Right ventricle myocardium superior (tissue), 1 donor: ENCODE data around the gene TSPAN4. TPM values are rescaled to one million over a fixed set of nuclear protein-coding genes. Genes with fewer than 3 reads are reported as not detected.
A peak's percentile ranks its signal among the peaks of the same experiment; 100 is the strongest.

Source experiments
- ATAC-seq: fragments of 200-7000 bp; cut with Tn5 transposase; one replicate; pipeline ENCODE4 v1.9.1; 2020; ENCODE audit warnings: mild to moderate bottlenecking; ENCODE audit not compliant: poor library complexity
- DNase-seq: peaks from one replicate; pipeline ENCODE4 v3.0.0-alpha.2; 2020
- intact Hi-C: fragments of 100-400 bp; cut with DNase I; formaldehyde crosslinking; loops from one replicate; pipeline ENCODE4 v1.11.2; 2022
- total RNA-seq: library from RNA; stranded (reverse); fragmentation: NEBNext Ultra II Directional; extraction: Animal tissue kit (Norgen Biotek cat#: 25700); gene quantifications from one replicate; pipeline ENCODE4 v1.2.1, GENCODE V29; 2021
- donor health status: DM: no; HTN: yes; CAD: no; lungs with severe emphysema.

Gene TSPAN4
- total RNA-seq, 1 donor from 2014 or later: 40.5 TPM

- intact Hi-C loops: no loop called here
- no peak for DNase-seq
- no peak for ATAC-seq
These were observed 10.6 kb upstream of the TSPAN4 start for GRCh38 chr11:831961-832528.

DNA sequence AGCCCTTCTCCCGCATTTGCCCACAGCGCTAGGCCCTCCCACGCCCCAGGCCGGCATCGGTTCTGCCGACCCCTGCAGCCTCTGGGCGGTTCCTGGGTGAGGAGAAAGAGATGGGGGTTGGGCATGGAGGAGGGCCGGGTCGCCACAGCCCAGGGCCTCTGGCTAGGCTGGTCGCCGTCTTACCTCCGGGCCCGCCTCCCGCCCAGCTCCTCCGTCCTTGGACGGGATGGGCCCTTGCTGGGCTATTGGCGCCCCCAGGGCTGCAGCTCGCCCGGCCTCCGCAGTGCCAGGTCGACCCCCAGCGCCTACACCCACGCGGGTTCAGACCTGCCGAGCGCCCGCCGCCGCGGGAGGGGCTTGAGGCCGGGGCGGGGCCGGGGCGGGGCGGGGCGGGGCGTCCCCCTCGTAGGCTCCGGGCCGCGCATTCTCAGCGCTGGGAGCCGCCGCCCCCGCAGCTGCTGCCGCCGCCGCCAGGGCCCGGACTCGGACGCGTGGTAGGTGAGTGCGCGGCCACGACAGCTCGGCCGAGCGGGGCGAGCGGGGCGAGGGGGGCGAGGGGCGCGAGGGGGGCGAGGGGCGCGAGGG is 10.0 kb upstream of the TSPAN4 start, which contains the start of gene CD151:
TSS of gene CD151 (plus strand) at position 424 of the 585 bp plus-strand sequence. CDS start 3,118 bp downstream, outside the sequence.
- ATAC-seq (peak; percentile 38), DNase-seq (peak; percentile 62)
- intact Hi-C loops: no loop called here

DNA sequence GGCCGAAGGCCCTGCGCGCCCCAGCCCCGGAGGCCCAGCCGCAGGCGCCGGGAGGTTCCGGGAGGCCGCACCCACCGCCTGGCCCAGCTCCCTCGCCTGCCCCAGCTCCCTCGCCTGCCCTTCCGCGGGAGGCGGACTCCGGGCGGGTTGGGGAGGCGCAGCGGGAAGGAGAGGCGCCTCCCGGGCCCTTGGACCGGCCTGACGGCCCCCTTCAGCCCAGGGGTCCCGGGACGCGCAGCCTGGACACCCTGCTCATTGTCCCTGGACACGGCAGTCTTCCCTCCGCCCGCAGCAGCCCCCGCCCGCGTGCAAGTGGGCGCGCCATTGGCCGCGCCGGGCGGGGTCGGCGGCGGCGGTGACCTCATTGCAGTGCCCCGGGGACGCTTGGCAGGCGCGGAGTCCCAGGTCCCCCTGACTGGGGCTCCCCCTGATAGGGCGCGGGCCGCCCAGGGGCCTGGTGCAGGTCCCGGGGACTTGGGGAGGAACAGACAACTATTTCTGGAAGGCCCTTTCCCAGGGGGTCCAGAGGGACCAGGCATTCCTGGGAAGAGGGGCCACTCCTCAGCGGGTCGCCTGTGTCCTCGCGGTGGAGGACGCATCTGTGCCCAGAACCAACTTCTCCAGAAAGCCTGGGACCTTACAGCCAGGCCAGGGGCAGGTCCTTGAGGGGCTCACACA is 9.4 kb upstream of the TSPAN4 start:
- ATAC-seq: peak; percentile 11
- DNase-seq: peak; percentile 78
- intact Hi-C loops: no loop called here

DNA sequence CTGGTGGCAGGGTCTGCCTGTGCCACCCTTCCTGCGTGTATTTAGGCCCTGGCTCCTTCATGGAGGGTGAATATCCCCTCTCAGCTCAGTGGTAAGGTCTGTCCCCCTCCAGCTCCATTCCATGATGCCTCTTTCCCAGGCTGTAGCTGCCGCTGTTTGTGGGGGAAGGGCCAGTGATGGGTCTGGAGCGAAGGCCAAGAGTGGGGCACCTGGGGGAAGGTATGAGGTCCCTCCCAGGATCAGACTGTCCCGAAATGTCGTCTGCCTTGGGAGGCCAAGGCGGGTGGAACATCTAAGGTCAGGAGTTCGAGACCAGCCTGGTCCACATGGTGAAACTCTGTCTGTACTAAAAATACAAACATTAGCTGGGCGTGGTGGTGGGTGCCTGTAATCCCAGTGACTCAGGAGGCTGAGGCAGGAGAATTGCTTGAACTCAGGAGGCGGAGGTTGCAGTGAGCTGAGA is 8.8 kb upstream of the TSPAN4 start:
- DNase-seq (no peak), ATAC-seq (no peak)
- intact Hi-C loops: no loop called here

- DNase-seq (peak; percentile 87), ATAC-seq (peak; percentile 55)
- intact Hi-C loops: no loop called here
These were observed 8.0 kb upstream of the TSPAN4 start for GRCh38 chr11:834371-835316.

GRCh38 chr11:836274-836673 is 6.4 kb upstream of the TSPAN4 start:
- ATAC-seq (no peak), DNase-seq (no peak)
- intact Hi-C loops: no loop called here

- intact Hi-C loops: no loop called here
- ATAC-seq (no peak), DNase-seq (no peak)
These were observed 6.0 kb upstream of the TSPAN4 start for GRCh38 chr11:836700-837099.

DNA sequence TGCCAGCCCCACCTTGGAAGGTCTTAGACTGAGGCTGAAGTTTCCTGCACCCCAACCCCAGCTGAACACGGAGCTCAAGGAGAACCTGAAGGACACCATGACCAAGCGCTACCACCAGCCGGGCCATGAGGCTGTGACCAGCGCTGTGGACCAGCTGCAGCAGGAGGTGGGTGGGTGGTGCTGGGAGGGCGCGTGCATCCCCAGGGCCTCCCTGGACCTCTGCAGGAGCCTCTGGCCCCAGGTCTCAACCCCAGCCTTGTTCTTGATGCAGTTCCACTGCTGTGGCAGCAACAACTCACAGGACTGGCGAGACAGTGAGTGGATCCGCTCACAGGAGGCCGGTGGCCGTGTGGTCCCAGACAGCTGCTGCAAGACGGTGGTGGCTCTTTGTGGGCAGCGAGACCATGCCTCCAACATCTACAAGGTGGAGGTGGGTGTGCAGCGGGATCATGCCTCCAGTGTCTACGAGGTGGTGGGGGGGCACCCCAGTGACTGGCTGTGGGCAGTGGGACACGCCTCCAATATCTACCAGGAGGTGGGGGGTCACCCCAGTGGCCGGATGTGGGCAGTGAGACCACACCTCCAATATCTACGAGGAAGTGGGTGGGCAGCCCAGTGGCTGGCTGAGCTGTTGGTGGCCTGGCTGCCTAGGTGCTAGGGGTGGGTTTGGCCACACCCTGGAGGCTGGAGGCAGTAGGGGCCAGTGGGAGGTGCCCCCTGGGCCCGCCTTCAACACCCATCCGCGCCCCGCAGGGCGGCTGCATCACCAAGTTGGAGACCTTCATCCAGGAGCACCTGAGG is 5.3 kb upstream of the TSPAN4 start:
- ATAC-seq (no peak), DNase-seq (no peak)
- intact Hi-C loops: no loop called here

- ATAC-seq: no peak
- intact Hi-C loops: no loop called here
These were observed 4.7 kb upstream of the TSPAN4 start for GRCh38 chr11:837990-838307.

DNA sequence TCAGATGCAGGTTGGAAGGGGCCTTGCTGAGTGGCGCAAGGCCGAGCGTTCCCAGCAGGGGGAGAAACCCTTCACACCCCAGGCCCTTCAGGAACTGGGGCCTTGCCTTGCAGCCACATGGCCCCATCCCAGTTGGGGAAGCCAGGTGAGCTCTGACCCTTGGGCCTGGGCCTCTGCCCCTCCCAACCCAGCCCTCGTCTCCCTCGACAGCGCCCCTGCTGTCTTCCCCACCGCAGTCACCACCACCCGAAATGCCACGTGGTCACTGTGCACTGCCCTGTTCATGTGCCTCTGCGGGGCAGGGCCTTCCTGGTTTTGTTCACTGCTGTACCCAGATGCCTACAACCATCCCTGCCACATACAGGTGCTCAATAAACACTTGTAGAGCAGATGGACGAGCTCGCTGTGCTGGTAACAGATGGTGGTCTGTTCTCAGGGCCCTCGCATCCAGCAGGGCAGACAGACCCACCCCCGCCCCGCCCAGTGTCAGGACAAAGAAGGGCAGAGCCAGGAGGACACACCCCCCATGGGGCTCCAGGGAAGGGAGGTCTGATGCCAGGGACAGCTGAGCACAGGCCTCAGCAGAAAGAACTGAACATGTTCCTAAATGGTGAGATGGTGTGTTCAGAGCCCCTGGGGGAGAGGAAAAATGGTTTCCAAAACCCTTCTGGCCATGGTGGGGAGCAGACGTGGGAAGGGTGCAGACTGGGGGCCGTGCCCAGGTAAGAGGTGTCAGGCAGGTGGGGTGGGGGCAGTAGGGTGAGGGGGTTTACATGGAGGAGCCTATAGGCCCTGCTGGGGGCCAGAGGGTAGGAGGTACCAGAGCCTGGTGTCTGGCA is 4.0 kb upstream of the TSPAN4 start:
- no peak for ATAC-seq
- DNase-seq: no peak
- intact Hi-C loops: no loop called here

More at GRCh38 chr11:837990-838307, 4.7 kb upstream of the TSPAN4 start:
- no peak for DNase-seq

- DNase-seq: no peak
- intact Hi-C loops: no loop called here
These were observed 3.4 kb upstream of the TSPAN4 start for GRCh38 chr11:839280-839623.

GRCh38 chr11:839875-840617 is 2.6 kb upstream of the TSPAN4 start:
- DNase-seq: no peak
- intact Hi-C loops: no loop called here
- ATAC-seq: no peak

More at GRCh38 chr11:839280-839623, 3.4 kb upstream of the TSPAN4 start:
- no peak for ATAC-seq

DNA sequence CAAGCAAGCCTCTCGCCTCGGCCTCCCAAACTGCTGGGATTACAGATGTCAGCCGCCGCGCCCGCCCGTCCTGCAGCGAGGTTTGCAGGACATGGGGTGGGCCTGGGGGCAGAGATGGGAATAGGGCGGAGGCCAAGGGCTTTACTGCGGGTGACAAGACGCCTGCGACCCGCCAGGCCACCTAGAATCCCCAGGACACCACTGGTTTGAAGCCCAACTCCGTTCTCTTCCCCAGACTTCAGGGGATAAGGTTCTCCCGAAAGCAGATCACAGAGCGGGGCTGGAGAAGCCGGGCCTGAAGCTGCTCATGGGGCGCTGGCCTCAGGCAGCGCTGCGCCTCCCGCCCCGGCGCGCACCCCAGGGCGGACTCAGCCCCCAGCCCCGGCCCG is 677 bp upstream of the TSPAN4 start:
- ATAC-seq: peak; percentile 0
- intact Hi-C loops: no loop called here

DNA sequence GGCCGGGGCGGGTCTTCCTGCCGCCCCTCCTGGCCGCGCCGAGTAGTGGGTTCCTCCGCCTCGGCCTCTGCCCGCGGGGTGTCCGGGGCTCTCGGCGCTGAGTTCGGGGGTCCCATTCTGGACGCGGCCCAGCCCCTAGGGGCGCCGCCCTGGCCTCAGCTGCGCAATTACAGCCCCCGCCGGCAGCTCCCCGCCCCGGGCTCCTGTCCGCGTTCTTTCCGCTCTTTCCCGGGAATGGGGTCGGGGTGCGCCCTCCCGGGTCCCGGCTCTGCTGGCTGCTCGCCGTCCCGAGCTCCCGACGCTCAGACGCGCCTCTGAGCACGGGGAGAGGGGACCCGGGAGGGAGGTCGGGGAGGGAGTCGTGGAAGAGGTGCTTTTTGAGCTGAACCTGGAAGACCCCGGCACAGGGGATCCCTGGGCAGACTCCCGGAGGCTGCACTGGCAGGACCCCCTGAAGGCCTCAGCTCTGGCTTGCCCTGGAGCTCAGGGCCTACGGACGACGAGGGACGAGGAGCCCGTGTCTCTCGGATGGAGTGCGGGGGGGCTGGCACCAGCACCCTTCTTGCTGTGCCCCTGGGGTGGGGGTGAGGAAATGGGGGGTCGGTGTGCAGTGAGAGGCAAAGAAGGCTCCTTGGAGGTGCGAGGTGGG is 558 bp downstream of the TSPAN4 start:
- ATAC-seq: no peak
- intact Hi-C loops: no loop called here
- DNase-seq: no peak

More for the DNA sequence above, 677 bp upstream of the TSPAN4 start:
- no peak for DNase-seq

GRCh38 chr11:843818-844692 is 1.4 kb downstream of the TSPAN4 start:
- DNase-seq: peak; percentile 96
- ATAC-seq: peak; percentile 43
- intact Hi-C loops: no loop called here
